IPS-NIHi7 (cell line): ENCODE data around the gene PDCD11.
A peak's percentile ranks its signal among the peaks of the same experiment; 100 is the strongest.

Experiments used
- DNase-seq: peaks from one replicate; pipeline ENCODE4 v3.0.0; 2012; ENCODE audit warnings: mixed read lengths; ENCODE audit errors: extremely low spot score

Gene PDCD11

DNA sequence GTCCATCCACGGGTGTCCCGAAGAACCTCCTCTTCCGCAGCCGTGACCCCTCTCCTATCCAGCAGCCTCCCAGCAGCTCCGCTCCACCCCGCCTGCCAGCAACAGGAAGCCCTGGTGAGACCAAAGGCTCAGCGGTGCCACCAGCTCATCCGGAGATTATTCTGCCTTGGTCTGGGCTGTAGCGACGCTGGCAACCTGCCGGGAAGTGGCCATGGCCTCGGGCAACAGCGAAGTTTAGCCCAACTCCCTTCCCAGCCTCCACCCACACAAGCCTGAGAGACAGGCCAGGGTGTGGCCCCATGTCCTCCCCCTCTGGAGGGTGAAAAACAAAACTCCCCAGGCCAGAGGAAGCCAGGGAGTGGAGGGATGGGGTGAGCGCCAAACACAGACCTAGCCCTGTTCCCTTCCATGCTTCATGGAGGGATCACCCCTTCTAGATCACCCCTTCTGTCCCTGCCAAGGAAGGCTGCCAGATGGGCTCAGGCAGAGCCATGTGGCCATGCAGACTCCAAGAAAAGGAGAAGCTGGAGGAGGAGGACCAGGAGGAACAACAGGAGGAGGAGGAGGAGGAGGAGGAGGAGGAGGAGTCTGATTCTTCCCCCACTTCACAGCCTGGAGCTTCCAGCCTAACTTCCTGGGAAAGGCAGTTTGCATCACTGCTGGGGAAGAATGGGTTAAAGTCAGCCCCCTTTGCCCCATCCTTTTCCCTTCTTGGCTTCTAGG is 54.8 kb downstream of the PDCD11 start:
- peak; percentile 72 for DNase-seq

- DNase-seq = peak; percentile 91
Measured at GRCh38 chr10:103451831-103452505, 55.5 kb downstream of the PDCD11 start, which contains the start of gene CALHM2. Gene CALHM2 (minus strand): TSS chr10:103452370. CDS start chr10:103449941, 2,429 bp downstream.

DNA sequence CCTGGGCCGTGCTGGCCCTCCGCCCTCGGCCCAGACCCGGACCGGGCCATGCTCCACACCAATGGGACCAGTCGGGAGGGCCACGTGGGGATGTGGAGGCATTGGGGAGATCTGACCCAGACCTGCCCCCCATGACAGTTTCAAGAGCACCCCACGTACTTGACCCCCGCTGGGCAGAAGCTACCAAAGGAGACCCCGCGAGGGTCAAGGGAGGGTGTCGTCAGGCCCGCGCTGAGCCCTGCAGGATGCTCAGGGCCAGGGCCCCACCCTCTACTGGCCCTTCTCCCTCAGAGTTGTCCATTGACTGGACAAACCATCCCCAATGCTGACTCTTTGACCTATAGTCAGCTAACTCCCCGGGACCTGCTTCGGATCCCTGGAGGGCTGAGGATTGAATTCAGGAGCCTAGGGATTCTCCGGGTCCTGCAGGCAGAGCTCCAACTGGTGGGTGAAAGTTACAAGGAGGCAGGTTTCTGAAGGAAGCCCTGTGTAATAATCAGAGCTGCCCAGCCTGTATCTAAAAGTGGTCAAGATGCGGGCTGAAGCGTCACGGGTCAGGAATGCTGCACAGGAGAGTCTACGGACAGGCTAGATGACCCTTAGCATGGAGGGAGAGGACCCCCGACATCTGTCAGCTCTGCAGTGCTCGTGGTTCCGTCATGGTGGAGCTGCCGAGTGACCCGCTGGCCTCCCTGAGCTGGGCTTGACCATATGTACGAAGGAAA is 56.2 kb downstream of the PDCD11 start:
- DNase-seq = no peak

- DNase-seq = no peak
Measured at GRCh38 chr10:103454026-103454425, 57.6 kb downstream of the PDCD11 start.

- no peak for DNase-seq
Measured at GRCh38 chr10:103455235-103455634, 58.8 kb downstream of the PDCD11 start.

GRCh38 chr10:103456074-103456660 is 59.7 kb downstream of the PDCD11 start:
- DNase-seq = no peak

- no peak for DNase-seq
Measured at GRCh38 chr10:103457176-103457712, 60.8 kb downstream of the PDCD11 start.

DNA sequence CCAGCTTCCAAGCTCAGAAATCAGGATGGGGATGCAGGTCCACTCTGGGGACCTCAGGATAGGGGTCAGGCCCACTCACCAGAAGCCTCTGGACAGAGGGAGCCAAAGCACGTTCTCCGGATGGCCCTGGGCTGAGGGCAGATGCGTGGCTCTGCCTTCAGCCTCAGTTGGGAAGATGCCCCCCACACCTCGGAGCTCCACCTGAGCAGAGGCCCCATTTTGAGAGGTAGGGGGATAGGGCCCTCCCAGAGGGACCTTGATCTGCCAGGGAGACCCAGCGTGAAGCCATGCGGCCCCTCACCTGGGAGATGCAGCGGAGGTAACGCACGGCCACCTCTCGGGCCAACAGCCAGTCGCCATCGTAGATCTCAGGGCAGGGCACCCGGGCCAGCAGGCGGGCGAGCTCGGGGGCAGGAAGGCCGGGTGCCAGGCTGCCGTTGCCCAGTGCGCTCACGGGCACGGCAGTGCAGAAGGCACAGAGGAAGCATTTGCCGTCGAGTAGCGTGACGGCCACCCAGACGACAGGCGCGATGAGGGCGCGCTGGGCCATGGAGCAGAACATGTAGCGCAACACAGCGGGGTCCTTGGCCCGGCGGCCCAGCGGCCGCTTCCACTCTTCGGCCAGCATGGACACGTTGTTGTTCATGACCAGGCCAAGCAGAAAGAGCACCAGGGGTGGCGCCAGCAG is 61.6 kb downstream of the PDCD11 start:
- DNase-seq = no peak

- peak; percentile 92 for DNase-seq
Measured at GRCh38 chr10:103458720-103459119, 62.3 kb downstream of the PDCD11 start, which contains the start of gene CALHM1. Gene CALHM1 (minus strand): TSS chr10:103458900. CDS start chr10:103458751, 149 bp downstream.

DNA sequence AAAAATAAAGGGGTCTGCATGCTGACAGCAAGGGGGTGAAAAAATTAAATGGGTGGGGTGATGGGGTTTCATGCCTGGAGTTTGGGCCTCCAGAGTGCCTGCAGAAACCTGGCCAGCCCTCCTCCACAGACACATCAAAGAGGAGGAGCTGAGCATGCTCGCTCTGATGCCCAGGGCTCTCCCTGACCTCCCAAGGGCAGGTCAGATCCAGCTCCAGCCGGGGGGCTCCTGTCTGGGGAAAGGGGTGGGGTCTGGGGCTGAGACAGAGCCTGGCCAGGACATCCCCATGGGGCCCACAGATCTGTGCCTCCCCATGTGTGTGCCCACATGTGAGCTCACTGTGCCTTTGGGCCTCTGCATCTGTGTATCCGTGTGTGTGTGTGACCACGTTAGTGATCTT is 63.2 kb downstream of the PDCD11 start:
- DNase-seq = no peak

DNA sequence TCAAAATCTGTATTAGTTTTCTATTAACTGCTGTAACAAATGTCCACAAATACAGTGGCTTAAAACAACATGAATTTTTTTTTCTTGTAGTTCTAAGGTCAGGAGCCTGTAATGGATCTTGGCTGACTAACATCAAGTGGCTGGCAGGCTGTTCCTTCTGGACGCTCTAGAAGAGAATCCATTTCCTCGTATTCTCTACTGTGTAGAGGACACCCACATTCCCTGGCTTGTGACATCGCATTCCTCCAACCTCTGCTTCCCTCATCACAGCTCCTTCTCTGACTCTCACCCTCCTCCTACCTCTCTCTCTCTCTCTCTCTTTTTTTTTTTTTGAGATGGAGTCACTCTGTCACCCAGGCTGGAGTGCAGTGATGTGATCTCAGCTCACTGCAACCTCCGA is 67.1 kb downstream of the PDCD11 start:
- no peak for DNase-seq

DNA sequence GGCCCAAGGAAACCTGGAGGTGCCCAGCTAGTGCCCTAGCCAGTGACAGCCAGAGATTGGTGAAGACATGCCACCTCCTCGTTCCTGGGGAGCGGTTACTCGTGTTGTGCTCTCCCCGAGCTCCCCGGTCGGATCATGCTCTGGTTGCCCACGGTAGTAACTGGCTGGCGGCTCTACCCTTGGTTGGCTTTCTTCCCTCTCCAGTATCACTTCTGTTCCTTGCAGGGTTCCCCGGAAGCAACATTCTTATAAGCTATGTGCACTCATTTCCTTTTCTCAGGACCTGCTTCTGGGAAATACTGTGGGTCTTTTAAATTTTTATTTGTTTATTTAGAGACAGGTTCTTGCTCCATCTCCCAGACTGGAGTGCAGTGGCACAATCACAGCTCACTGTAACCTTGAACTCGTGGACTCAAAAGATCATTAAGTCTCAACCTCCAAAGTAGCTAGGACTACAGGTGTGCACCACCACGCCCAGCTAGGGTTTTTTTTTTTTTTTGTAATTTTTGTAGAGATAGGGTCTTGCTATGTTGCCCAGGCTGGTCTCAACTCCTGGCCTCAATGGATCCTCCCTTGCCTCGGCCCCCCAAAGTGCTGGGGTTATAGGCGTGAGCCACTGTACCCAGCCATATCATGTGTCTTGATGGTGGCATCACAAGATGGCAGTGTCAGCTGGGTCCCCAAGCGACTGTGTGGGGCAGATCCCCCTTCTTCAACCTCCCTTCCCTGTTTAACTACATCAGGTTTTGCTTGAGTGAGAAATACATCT is 69.2 kb downstream of the PDCD11 start:
- no peak for DNase-seq

- DNase-seq = no peak
Measured at GRCh38 chr10:103466734-103467133, 70.3 kb downstream of the PDCD11 start.

DNA sequence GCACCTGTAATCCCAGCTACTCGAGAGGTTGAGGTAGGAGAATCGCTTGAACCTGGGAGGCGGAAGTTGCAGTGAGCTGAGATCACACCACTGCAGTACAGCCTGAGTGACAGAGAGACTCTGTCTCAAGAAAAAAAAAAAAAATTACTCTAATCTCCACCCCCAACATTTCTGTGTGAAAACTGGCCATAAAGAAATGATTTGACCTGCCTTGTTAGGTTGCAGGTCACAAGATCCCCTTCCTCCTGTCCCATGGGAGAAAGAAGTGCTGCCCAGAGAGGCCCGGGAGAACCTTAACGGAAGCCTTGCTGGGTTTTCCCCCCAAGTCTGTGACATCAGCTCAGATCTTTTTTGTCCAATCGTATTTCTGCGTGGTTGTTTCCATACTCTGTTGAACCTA is 71.0 kb downstream of the PDCD11 start:
- no peak for DNase-seq

- no peak for DNase-seq
Measured at GRCh38 chr10:103469201-103469600, 72.8 kb downstream of the PDCD11 start.

DNA sequence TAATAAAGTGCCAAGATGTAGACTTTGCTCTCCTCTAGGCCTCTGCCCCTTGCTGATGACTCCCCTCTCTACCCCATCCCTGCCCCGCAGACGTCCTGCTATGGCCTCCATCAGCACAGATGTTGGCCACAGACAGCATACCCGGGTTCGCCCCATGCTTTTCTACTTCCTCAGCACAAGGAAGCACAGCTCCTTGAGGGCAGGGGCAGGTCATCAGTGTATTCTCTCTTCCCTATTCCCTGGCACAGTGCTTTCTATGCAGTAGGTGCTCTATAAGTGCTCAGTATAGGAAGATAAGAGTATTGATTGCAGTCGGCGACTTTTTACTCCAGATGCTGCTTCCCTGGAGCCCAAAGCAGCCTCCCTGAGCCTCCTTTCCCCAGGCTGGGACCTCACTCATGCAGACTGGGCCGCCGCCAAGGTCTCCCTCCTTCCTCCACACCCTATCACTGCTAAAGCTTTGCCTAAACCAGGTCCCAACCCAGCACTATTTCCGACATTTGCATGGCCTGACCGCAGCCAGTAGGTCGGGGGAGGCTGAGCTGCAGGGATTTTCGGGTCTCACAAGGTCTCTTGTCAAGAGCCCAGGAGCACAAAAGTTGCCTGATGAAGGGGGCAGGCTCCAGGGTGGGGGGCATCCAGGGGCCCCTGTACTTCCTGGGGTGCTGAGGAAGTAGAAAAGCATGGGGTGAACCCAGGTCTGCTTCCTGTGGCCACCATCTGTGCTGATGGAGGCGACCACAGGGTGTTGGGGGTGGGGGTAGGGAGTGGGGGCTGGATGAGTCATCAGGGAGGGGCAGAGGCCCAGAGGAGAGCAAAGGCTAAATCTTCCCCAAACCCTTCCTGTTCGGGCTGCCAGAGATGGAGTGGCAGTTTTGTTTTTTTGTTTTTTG is 74.6 kb downstream of the PDCD11 start:
- peak; percentile 62 for DNase-seq

DNA sequence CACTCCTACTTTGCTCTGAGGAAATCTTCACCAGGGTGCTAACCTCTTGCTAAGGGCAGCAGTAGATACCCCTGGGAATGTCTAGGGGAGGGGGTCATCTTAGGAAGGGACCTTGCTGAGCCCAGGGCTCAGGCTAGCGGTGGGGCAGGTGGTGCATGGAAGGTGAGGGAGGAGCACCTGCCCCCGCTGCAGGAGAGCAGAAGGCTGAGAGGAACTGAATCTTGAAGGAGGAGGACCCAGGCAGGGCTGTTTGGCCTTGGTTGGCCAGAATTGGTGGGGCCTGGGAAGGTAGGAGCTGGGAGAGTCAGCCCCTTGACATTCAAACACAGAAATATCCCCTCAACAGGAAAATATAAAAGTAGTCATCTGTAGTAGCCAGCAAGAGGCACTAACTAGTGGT is 75.6 kb downstream of the PDCD11 start:
- DNase-seq = no peak

DNA sequence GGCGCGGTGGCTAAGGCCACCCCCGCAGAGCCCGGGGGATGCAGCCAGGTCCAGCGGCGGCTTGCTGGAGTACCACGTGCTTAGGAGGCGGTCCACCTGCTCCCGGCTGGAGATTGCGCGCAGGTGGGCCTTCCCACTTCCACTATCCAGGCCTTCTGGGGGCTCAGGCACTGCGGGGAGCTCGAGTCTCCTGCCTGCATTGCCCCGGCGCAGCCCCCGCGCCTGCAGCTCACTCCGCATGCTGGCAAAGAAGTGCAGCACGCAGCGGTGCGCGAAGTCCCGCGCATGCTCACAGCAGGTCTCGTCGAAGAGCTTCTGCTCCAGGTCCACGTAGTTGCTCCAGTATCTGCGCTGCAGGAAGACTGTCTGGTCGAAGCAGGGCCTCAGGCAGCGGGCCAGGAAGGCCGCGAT is 76.8 kb downstream of the PDCD11 start:
- DNase-seq = no peak

DNA sequence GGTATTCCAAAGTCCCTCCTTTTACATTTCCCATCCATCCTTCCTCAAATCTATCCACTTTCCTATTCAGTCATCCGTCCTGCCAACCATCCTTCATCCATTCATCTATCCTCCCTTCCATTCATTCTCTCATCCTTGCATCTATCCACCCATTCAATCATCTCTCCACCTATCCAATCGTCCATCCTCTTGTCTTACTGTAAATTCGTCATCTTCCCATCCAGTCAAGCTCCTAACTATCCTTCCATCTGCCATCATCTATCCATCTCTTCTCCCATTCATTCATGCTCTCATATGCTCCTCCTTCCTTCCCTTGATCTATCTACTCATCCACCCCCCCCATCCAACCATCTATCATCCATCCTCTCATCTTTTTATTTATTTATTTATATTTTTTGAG is 77.7 kb downstream of the PDCD11 start:
- DNase-seq = no peak
